Osteocyte (in vitro differentiated cells): ENCODE results near the gene GPC5. TPM values are rescaled to one million over a fixed set of nuclear protein-coding genes. Genes with fewer than 3 reads are reported as not detected.

ENCODE experiments used
- DNase-seq: peaks from one replicate; pipeline ENCODE4 v3.0.0; 2021; ENCODE audit warnings: mixed read lengths; ENCODE audit not compliant: unreplicated experiment; ENCODE audit errors: extremely low spot score
- H3K27ac Mint-ChIP-seq: one replicate; pipeline ENCODE4 v1.8.0; 2021; ENCODE audit warnings: mild to moderate bottlenecking, mixed read lengths; ENCODE audit not compliant: unreplicated experiment
- H3K27me3 Mint-ChIP-seq: one replicate; pipeline ENCODE4 v1.8.0; 2021; ENCODE audit warnings: mixed read lengths; ENCODE audit not compliant: unreplicated experiment
- H3K36me3 Mint-ChIP-seq: one replicate; pipeline ENCODE4 v1.8.0; 2021; ENCODE audit warnings: mixed read lengths; ENCODE audit not compliant: unreplicated experiment
- H3K4me1 Mint-ChIP-seq: one replicate; pipeline ENCODE4 v1.8.0; 2021; ENCODE audit warnings: mixed read lengths; ENCODE audit not compliant: unreplicated experiment
- H3K4me3 Mint-ChIP-seq: one replicate; pipeline ENCODE4 v1.8.0; 2021; ENCODE audit warnings: mild to moderate bottlenecking, moderate library complexity, mixed read lengths; ENCODE audit not compliant: unreplicated experiment
- H3K9me3 Mint-ChIP-seq: one replicate; pipeline ENCODE4 v1.8.0; 2021; ENCODE audit warnings: mixed read lengths; ENCODE audit not compliant: unreplicated experiment
- total RNA-seq: library from RNA; stranded (reverse); gene quantifications from 2 replicates; pipeline ENCODE4 v1.2.1, GENCODE V29; 2021
- TF ChIP-seq, protein P1 (sequence below): fragments of 200-600 bp; sonication (generic); IDR thresholded peaks from 2 replicates; pipeline ENCODE4 v1.5.0; 2021; ENCODE audit warnings: antibody characterized with exemption, mild to moderate bottlenecking, moderate library complexity

Gene GPC5
- total RNA-seq, 1 donor from 2014 or later: 12.9 TPM

DNA sequence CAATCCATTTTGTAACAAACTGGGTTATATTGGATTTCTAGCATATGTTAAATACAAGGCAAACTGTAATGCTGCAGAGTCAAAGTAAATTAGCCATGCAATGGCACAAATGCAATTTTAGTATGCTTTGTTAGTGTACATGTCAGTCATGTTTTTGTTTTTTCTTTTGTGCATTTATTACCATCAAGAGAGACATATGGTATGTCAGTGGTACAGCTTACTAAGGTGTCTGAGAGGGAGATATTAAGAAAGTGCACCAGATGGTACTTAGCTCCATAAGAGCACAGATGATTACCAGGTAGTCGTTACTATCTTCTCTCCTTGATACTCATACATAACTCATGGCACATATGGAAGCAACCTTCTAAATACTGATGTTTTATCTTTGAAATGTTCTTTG, 550.3 kb downstream of the GPC5 start:
- TF ChIP-seq, protein P1, sequence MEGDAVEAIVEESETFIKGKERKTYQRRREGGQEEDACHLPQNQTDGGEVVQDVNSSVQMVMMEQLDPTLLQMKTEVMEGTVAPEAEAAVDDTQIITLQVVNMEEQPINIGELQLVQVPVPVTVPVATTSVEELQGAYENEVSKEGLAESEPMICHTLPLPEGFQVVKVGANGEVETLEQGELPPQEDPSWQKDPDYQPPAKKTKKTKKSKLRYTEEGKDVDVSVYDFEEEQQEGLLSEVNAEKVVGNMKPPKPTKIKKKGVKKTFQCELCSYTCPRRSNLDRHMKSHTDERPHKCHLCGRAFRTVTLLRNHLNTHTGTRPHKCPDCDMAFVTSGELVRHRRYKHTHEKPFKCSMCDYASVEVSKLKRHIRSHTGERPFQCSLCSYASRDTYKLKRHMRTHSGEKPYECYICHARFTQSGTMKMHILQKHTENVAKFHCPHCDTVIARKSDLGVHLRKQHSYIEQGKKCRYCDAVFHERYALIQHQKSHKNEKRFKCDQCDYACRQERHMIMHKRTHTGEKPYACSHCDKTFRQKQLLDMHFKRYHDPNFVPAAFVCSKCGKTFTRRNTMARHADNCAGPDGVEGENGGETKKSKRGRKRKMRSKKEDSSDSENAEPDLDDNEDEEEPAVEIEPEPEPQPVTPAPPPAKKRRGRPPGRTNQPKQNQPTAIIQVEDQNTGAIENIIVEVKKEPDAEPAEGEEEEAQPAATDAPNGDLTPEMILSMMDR: no peak
- Mint-ChIP-seq H3K36me3 (no peaks in the 10 kb centered on the region), H3K4me3 (no peak overlapping the region), H3K9me3 (no peaks in the 10 kb centered on the region), H3K4me1 (peaks cover 2% of the 10 kb centered on the region), H3K27me3 (peaks cover 32% of the 10 kb centered on the region), H3K27ac (no peak overlapping the region)
- no peak for DNase-seq

DNA sequence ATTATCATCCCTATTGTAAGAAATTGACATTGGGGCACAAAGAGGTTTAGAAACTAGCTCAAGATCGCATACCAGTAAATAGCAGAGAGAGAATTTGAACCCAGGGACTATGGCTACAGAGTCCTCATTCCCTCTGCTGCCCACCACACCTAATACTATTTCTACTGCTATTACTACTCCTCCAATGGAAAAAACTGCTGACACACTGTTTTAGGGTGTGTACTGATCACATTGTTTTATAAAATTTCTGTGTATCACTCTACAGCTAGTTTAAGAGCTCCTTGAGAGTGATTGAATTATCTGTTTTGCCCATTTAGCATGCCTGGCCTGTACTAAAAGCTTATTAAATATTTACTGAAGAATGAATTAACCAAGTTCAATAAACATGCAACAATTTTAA, 552.4 kb downstream of the GPC5 start:
- Mint-ChIP-seq H3K36me3 (no peaks in the 10 kb centered on the region), H3K4me1 (peaks cover 2% of the 10 kb centered on the region), H3K9me3 (no peaks in the 10 kb centered on the region), H3K27me3 (peaks cover 20% of the 10 kb centered on the region), H3K4me3 (no peak overlapping the region), H3K27ac (no peak overlapping the region)
- no peak for DNase-seq
- TF ChIP-seq, protein P1: no peak

DNA sequence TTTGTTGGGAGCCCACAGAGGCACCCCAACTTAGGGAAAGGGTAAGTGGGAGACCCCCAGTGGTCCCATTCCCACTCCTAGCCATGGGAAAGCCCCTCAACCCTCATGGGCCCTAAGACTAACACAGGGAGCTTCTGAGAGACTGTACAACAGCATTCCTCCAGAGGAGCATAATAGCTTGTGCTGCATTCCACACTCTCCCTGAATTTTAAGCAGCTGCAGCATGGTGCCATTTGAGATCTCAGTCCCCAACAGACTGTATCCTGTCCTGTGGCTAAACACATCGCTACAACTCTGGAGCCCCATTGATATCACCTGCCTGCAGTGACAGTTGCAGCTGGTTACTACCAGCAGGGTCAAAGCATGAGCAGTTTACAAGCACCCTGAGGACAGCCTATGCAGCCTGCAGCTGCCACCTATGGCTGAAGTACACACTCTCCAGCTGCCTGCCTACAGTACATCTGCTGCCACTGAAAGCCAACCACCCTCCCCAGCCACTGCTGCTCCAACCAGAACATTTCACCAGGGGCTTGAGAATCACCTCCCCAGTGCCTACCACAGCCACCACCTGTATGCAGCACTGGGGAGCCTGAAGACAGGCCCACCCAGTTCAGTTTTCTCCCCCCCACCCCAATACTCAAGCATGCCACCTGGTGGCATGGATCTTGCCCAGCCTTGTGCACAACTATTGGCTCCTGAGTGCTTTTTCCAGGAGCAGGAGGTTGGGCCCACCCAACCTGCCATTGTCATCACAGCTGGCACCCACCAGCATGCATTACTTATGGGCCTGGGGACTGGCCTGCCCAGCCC, 557.3 kb downstream of the GPC5 start:
- H3K36me3 Mint-ChIP-seq: no peaks in the 10 kb centered on the region
- no peaks in the 10 kb centered on the region for H3K9me3 Mint-ChIP-seq
- TF ChIP-seq, protein P1: no peak
- peaks cover 12% of the 10 kb centered on the region for H3K27me3 Mint-ChIP-seq
- H3K27ac Mint-ChIP-seq: no peak overlapping the region
- no peak for DNase-seq
- no peaks in the 10 kb centered on the region for H3K4me1 Mint-ChIP-seq
- no peak overlapping the region for H3K4me3 Mint-ChIP-seq

DNA sequence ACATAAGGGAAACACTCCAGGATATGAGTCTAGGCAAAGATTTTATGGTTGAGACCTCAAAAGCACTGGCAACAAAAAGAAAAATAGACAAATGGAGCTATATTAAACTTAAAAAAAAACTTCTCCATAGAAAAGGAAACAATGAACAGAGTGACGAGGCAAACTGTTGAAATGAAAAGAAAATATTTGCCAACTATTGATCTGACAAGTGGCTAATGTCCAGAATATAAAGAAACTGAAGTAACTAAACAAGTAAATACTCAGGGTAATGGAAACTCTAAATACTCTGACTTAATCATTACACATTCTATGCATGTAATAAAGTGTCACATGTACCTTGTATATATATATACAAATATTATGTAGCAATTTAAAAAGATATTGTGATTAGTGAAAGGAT, 562.5 kb downstream of the GPC5 start:
- TF ChIP-seq, protein P1: no peak
- no peaks in the 10 kb centered on the region for H3K4me1 Mint-ChIP-seq
- no peak overlapping the region for H3K27ac Mint-ChIP-seq
- no peak for DNase-seq
- no peak overlapping the region for H3K4me3 Mint-ChIP-seq
- H3K9me3 Mint-ChIP-seq: peaks cover 4% of the 10 kb centered on the region
- peaks cover 8% of the 10 kb centered on the region for H3K27me3 Mint-ChIP-seq
- no peaks in the 10 kb centered on the region for H3K36me3 Mint-ChIP-seq

DNA sequence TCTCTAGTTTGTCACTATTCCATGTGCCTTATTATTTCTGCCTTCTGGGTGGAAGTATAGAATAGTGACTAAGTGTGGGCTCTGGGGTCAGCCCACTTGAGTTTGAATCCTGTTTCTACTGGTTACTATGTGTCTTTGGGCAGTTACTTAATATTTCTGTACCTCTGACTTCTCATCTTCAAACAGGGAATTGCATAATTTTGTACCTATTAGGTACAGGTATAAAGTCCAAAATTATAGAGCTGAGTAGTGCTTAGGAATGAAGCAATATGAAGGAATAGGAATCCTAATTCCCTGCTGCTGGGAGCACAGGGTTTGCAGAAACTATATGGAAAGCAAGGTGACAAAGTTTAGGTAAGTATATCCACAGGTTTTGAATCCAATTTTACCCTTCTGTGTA, 564.5 kb downstream of the GPC5 start:
- H3K4me3 Mint-ChIP-seq: no peak overlapping the region

More for the DNA sequence above, 564.5 kb downstream of the GPC5 start:
- no peaks in the 10 kb centered on the region for H3K36me3 Mint-ChIP-seq
- TF ChIP-seq, protein P1: no peak
- H3K9me3 Mint-ChIP-seq: peaks cover 4% of the 10 kb centered on the region
- no peaks in the 10 kb centered on the region for H3K4me1 Mint-ChIP-seq
- DNase-seq: no peak
- H3K27me3 Mint-ChIP-seq: peaks cover 2% of the 10 kb centered on the region
- H3K27ac Mint-ChIP-seq: no peak overlapping the region
